ENCODE data around the gene RAET1L.
"Not testable (repeated sequence)": the region's sequence is repeated elsewhere in the genome, so short reads cannot be mapped to it uniquely, and the experiment has no call there.

RAET1L gene

DNA sequence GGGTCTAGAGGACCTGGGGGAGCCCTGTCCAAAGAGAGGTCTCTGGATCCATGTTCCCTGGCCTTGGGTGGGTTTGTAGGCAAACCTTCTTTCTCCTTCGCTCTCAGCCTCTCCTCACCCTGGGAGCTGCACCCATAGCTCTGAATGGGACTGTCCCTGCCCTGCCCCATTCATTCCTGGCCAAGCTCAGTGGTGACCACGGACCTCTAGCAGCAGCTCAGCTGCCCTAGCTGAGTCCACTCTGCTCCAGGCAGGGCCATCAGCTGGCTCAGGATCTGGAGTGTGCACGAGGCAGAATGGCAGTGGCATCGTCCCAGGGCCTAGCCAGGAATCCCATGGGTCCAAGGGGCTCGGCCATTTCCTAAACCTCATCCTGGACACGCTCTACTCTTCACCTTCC, 38.3 kb upstream of the RAET1L start:
- no peak overlapping the region for H3K4me3 ChIP-seq (ENCODE audit: low read depth in 1 of 5, low read length in 5 of 5)
- H3K27ac ChIP-seq (ENCODE audit: low read depth, low read length) = no peak overlapping the region
- no peaks in the 10 kb centered on the region for H3K36me3 ChIP-seq (ENCODE audit: control insufficient read depth in 5 of 5, insufficient read depth in 5 of 5, low read length in 5 of 5)
- H3K9ac ChIP-seq (ENCODE audit: low read length in 5 of 5) = no peak overlapping the region
- peaks cover 3 to 18% (median 7%) of the 10 kb centered on the region in 5 donors for H3K4me1 ChIP-seq (ENCODE audit: control insufficient read depth in 5 of 5, insufficient read depth in 5 of 5, low read length in 5 of 5)
- H3K9me3 ChIP-seq (ENCODE audit: control insufficient read depth in 5 of 5, low read length in 5 of 5) = no peaks in the 10 kb centered on the region
- peaks cover 0 to 6% (median 0%) of the 10 kb centered on the region in 5 donors for H3K27me3 ChIP-seq (ENCODE audit: control insufficient read depth in 5 of 5, insufficient read depth in 4 of 5, low read length in 5 of 5)

DNA sequence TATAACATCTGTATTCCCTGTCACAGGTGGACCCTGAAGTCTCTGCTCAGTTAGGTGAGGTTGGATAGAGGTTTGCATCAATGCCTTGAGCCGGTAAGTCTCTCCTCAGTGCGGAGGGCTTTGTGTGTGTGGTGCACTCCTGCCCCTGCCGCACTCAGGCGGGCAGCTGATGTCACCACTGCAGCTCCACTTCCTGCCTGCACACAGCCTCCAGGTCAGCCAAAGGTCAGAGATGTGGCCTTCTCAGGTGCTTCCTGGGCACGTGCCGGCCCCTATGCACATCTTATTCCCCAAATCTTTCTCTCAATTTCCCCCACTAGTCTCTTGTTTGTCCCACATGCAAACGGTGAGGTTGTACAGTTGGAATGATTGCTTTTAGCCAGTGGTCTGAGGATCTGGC, 34.6 kb upstream of the RAET1L start:
- H3K4me3 ChIP-seq (ENCODE audit: low read depth in 1 of 5, low read length in 5 of 5); H3K27ac ChIP-seq (ENCODE audit: low read depth, low read length); H3K36me3 ChIP-seq (ENCODE audit: control insufficient read depth in 5 of 5, insufficient read depth in 5 of 5, low read length in 5 of 5); H3K9me3 ChIP-seq (ENCODE audit: control insufficient read depth in 5 of 5, low read length in 5 of 5); H3K9ac ChIP-seq (ENCODE audit: low read length in 5 of 5): not testable (repeated sequence)
- Histone ChIP-seq H3K4me1 (ENCODE audit: control insufficient read depth in 5 of 5, insufficient read depth in 5 of 5, low read length in 5 of 5) (peaks cover 0 to 11% (median 2%) of the 10 kb centered on the region in 5 donors), H3K27me3 (ENCODE audit: control insufficient read depth in 5 of 5, insufficient read depth in 4 of 5, low read length in 5 of 5) (peaks cover 5 to 10% (median 8%) of the 10 kb centered on the region in 5 donors)

DNA sequence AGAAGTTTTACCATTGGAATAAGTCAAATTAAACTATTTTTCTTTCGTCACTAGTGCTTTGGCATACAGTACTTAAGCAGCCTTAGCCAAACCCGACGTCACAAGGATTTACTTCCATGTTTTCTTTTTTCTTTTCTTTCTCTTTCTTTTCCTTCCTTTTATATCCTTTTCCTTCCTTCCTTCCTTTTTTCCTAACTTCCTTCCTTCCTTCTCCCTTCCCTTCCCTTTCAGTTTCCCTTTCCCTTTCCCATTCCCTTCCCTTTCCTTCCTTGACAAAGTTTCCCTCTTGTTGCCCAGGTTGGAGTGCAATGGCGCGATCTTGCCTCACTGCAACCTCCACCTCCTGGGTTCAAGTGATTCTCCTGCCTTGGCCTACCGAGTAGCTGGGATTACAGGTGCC, 33.7 kb upstream of the RAET1L start:
- Histone ChIP-seq H3K4me1 (ENCODE audit: control insufficient read depth in 5 of 5, insufficient read depth in 5 of 5, low read length in 5 of 5) (peaks cover 0 to 11% (median 2%) of the 10 kb centered on the region in 5 donors), H3K27ac (ENCODE audit: low read depth, low read length) (no peak overlapping the region), H3K36me3 (ENCODE audit: control insufficient read depth in 5 of 5, insufficient read depth in 5 of 5, low read length in 5 of 5) (no peaks in the 10 kb centered on the region), H3K9me3 (ENCODE audit: control insufficient read depth in 5 of 5, low read length in 5 of 5) (no peaks in the 10 kb centered on the region), H3K4me3 (ENCODE audit: low read depth in 1 of 5, low read length in 5 of 5) (no peak overlapping the region), H3K27me3 (ENCODE audit: control insufficient read depth in 5 of 5, insufficient read depth in 4 of 5, low read length in 5 of 5) (peaks cover 8 to 17% (median 14%) of the 10 kb centered on the region in 5 donors), H3K9ac (ENCODE audit: low read length in 5 of 5) (no peak overlapping the region)

DNA sequence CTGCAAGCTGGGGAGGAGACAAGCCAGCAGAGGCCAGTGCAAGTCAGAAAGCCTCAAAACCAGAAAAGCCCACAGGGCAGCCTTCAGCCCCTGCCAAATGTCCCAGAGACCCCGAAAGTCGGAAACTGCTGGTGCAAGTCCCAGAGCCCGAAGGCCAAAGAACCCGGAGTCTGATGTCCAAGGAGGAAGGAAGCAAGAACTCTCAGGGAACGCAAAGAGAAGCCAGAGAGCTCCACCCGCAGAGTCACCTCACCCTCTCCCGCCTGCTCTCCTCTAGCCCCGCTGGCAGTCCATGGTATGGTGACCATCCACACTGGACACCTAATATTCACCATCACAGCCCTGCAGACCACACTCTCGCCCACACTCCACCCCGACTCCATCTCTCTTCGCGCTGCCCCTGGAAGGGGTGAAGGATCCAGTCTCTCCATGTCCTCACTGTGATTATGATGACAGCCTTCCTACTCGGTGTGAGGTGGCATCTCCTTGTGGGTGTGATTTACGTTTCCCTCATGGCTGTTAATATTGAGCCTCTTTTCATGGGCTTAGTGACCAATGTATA, 33.0 kb upstream of the RAET1L start:
- no peak overlapping the region for H3K4me3 ChIP-seq (ENCODE audit: low read depth in 1 of 5, low read length in 5 of 5)
- no peaks in the 10 kb centered on the region for H3K9me3 ChIP-seq (ENCODE audit: control insufficient read depth in 5 of 5, low read length in 5 of 5)
- peaks cover 0 to 11% (median 2%) of the 10 kb centered on the region in 5 donors for H3K4me1 ChIP-seq (ENCODE audit: control insufficient read depth in 5 of 5, insufficient read depth in 5 of 5, low read length in 5 of 5)
- no peaks in the 10 kb centered on the region for H3K36me3 ChIP-seq (ENCODE audit: control insufficient read depth in 5 of 5, insufficient read depth in 5 of 5, low read length in 5 of 5)
- peaks cover 8 to 23% (median 20%) of the 10 kb centered on the region in 5 donors for H3K27me3 ChIP-seq (ENCODE audit: control insufficient read depth in 5 of 5, insufficient read depth in 4 of 5, low read length in 5 of 5)
- no peak overlapping the region for H3K9ac ChIP-seq (ENCODE audit: low read length in 5 of 5)
- H3K27ac ChIP-seq (ENCODE audit: low read depth, low read length) = no peak overlapping the region

DNA sequence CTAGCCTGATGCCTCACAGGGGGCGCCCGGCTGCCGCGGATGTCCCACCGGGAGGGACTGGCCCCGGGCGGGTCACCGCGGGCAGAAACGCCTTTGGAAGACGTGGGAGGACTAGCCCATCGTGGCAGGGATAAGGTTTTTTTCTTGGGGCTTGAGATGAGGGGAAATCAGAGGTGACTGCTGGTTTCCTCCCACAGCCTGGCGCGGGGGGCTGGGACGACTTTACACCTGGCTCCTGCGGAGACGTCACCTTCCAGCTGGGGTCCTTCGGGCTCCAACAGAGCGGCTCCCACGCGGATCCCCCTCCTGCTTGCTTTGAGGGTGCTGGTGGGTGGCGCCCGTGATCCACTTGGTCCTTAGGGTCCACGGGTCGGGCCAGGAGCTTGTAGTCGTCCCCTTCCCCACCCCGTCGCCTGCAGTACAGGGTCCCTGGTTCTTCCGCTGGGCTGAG, 32.2 kb upstream of the RAET1L start:
- H3K9ac ChIP-seq (ENCODE audit: low read length in 5 of 5) = no peak overlapping the region
- no peak overlapping the region for H3K4me3 ChIP-seq (ENCODE audit: low read depth in 1 of 5, low read length in 5 of 5)
- no peaks in the 10 kb centered on the region for H3K9me3 ChIP-seq (ENCODE audit: control insufficient read depth in 5 of 5, low read length in 5 of 5)
- H3K4me1 ChIP-seq (ENCODE audit: control insufficient read depth in 5 of 5, insufficient read depth in 5 of 5, low read length in 5 of 5) = peaks cover 0 to 11% (median 2%) of the 10 kb centered on the region in 5 donors
- peaks cover 8 to 29% (median 25%) of the 10 kb centered on the region in 5 donors for H3K27me3 ChIP-seq (ENCODE audit: control insufficient read depth in 5 of 5, insufficient read depth in 4 of 5, low read length in 5 of 5)
- no peak overlapping the region for H3K27ac ChIP-seq (ENCODE audit: low read depth, low read length)
- no peaks in the 10 kb centered on the region for H3K36me3 ChIP-seq (ENCODE audit: control insufficient read depth in 5 of 5, insufficient read depth in 5 of 5, low read length in 5 of 5)

DNA sequence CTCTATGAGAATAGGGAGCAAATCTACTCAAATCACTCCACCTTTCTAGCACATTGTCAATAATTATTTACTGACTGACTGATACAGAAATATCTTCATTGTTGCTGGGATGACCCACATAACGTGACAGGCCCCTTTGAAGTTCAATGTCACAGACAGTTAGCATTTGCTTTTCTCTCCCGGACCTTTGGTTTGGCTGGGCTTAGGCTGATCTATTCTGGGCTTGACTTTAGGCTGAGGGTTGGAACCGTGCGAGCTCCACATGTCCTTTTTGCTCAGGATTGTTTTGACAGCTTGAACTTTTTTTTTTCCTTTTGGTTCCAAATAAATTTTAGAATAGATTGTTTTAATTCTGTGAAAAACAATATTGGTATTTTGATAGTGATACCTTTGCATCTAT, 31.6 kb upstream of the RAET1L start:
- H3K9me3 ChIP-seq (ENCODE audit: control insufficient read depth in 5 of 5, low read length in 5 of 5) = no peaks in the 10 kb centered on the region
- H3K4me3 ChIP-seq (ENCODE audit: low read depth in 1 of 5, low read length in 5 of 5) = no peak overlapping the region
- H3K4me1 ChIP-seq (ENCODE audit: control insufficient read depth in 5 of 5, insufficient read depth in 5 of 5, low read length in 5 of 5) = peaks cover 0 to 11% (median 2%) of the 10 kb centered on the region in 5 donors
- H3K36me3 ChIP-seq (ENCODE audit: control insufficient read depth in 5 of 5, insufficient read depth in 5 of 5, low read length in 5 of 5) = no peaks in the 10 kb centered on the region
- H3K27me3 ChIP-seq (ENCODE audit: control insufficient read depth in 5 of 5, insufficient read depth in 4 of 5, low read length in 5 of 5) = peaks cover 8 to 33% (median 28%) of the 10 kb centered on the region in 5 donors
- no peak overlapping the region for H3K9ac ChIP-seq (ENCODE audit: low read length in 5 of 5)
- H3K27ac ChIP-seq (ENCODE audit: low read depth, low read length) = no peak overlapping the region

DNA sequence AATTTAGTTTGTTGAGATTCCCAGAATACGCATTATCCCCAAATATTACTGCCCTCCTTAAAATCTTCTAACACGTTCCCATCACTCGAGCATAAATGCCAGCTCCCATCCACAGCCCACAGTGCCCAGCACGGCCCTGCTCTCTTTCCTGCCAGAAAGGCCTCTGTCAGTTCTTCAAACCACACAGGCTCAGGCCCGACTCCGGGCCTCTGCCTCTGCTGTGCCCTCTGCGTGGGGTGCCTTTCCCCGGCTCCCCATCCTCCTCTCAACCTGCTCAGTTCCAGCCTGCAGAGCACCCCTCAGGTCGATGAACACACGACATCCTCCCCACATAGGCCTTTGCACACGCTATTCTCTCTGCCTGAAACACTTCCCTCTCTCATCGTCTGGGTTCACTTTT, 30.8 kb upstream of the RAET1L start:
- Histone ChIP-seq H3K4me1 (ENCODE audit: control insufficient read depth in 5 of 5, insufficient read depth in 5 of 5, low read length in 5 of 5) (peaks cover 0 to 11% (median 2%) of the 10 kb centered on the region in 5 donors), H3K27ac (ENCODE audit: low read depth, low read length) (no peak overlapping the region), H3K9me3 (ENCODE audit: control insufficient read depth in 5 of 5, low read length in 5 of 5) (no peaks in the 10 kb centered on the region), H3K36me3 (ENCODE audit: control insufficient read depth in 5 of 5, insufficient read depth in 5 of 5, low read length in 5 of 5) (no peaks in the 10 kb centered on the region), H3K27me3 (ENCODE audit: control insufficient read depth in 5 of 5, insufficient read depth in 4 of 5, low read length in 5 of 5) (peaks cover 8 to 33% (median 28%) of the 10 kb centered on the region in 5 donors), H3K9ac (ENCODE audit: low read length in 5 of 5) (no peak overlapping the region), H3K4me3 (ENCODE audit: low read depth in 1 of 5, low read length in 5 of 5) (no peak overlapping the region)

DNA sequence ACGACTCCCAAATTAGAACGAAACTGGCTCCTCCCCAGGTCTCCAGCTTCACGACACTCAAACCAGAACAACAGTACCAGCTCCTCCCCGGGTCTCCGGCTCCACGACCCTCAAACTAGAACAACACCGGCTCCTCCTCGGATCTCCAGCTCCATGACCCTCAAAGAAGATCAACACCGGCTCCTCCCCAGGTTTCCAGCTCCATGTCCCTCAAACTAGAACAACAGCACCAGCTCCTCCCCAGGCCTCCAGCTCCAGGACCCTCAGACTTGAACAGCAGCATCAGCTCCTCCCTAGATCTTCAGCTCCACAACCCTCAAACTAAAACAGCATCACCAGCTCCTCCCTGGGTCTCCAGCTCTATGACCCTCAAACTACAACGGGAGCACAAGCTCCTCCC, 29.8 kb upstream of the RAET1L start:
- no peaks in the 10 kb centered on the region for H3K9me3 ChIP-seq (ENCODE audit: control insufficient read depth in 5 of 5, low read length in 5 of 5)
- no peaks in the 10 kb centered on the region for H3K36me3 ChIP-seq (ENCODE audit: control insufficient read depth in 5 of 5, insufficient read depth in 5 of 5, low read length in 5 of 5)
- no peak overlapping the region for H3K27ac ChIP-seq (ENCODE audit: low read depth, low read length)
- H3K4me3 ChIP-seq (ENCODE audit: low read depth in 1 of 5, low read length in 5 of 5) = no peak overlapping the region
- H3K4me1 ChIP-seq (ENCODE audit: control insufficient read depth in 5 of 5, insufficient read depth in 5 of 5, low read length in 5 of 5) = peaks cover 0 to 7% (median 0%) of the 10 kb centered on the region in 5 donors
- H3K9ac ChIP-seq (ENCODE audit: low read length in 5 of 5) = no peak overlapping the region
- H3K27me3 ChIP-seq (ENCODE audit: control insufficient read depth in 5 of 5, insufficient read depth in 4 of 5, low read length in 5 of 5) = peaks cover 8 to 33% (median 28%) of the 10 kb centered on the region in 5 donors

DNA sequence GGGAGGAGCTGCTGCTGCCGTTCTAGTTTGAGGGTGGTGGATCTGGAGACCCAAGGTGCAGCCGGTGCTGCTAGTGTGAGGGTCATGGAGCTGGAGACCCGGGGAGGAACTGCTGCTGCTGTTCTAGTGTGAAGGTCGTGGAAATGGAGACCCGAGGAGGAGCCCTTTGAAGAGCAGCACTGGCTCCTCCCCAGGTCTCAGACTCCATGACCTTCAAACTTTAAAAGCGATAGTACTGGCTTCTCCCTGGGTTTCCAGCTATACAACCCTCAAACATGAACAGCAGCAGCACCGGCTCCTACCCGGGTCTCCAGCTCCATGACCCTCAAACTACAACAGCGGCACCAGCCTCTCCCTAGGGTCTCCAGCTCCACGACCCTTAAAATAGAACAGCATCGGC, 28.1 kb upstream of the RAET1L start:
- Histone ChIP-seq H3K4me3 (ENCODE audit: low read depth in 1 of 5, low read length in 5 of 5) (no peak overlapping the region), H3K9me3 (ENCODE audit: control insufficient read depth in 5 of 5, low read length in 5 of 5) (no peaks in the 10 kb centered on the region), H3K27ac (ENCODE audit: low read depth, low read length) (no peak overlapping the region), H3K27me3 (ENCODE audit: control insufficient read depth in 5 of 5, insufficient read depth in 4 of 5, low read length in 5 of 5) (peaks cover 8 to 33% (median 25%) of the 10 kb centered on the region in 5 donors), H3K4me1 (ENCODE audit: control insufficient read depth in 5 of 5, insufficient read depth in 5 of 5, low read length in 5 of 5) (no peaks in the 10 kb centered on the region), H3K36me3 (ENCODE audit: control insufficient read depth in 5 of 5, insufficient read depth in 5 of 5, low read length in 5 of 5) (no peaks in the 10 kb centered on the region), H3K9ac (ENCODE audit: low read length in 5 of 5) (no peak overlapping the region)

DNA sequence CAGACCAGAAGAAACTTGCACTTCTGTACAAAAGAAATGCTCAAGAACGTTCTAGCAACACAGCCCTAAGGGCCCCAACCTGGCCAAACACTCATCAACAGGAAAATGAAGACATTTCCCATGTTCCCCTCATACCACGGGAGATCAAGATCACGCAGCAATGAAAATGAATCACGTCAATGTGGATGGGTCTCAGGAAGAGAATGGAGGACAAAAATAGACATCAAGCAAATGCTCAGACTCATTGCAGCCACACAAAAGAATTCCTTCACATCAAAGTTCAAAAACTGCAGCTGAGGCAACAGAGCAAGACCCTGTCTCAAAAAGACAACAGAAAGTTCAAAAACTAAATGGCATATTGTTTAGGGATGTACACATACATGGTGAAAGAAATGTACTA, 25.5 kb upstream of the RAET1L start:
- Histone ChIP-seq H3K36me3 (ENCODE audit: control insufficient read depth in 5 of 5, insufficient read depth in 5 of 5, low read length in 5 of 5) (no peaks in the 10 kb centered on the region), H3K9me3 (ENCODE audit: control insufficient read depth in 5 of 5, low read length in 5 of 5) (no peaks in the 10 kb centered on the region), H3K27me3 (ENCODE audit: control insufficient read depth in 5 of 5, insufficient read depth in 4 of 5, low read length in 5 of 5) (peaks cover 4 to 29% (median 20%) of the 10 kb centered on the region in 5 donors), H3K4me3 (ENCODE audit: low read depth in 1 of 5, low read length in 5 of 5) (no peak overlapping the region), H3K9ac (ENCODE audit: low read length in 5 of 5) (no peak overlapping the region), H3K27ac (ENCODE audit: low read depth, low read length) (no peak overlapping the region), H3K4me1 (ENCODE audit: control insufficient read depth in 5 of 5, insufficient read depth in 5 of 5, low read length in 5 of 5) (no peaks in the 10 kb centered on the region)
